ENCODE results near the gene ST6GALNAC3.
"Not testable (repeated sequence)": the region's sequence is repeated elsewhere in the genome, so short reads cannot be mapped to it uniquely, and the experiment has no call there.

The ST6GALNAC3 gene

GRCh38 chr1:76237211-76237610, 162.7 kb downstream of the ST6GALNAC3 start:
- no peaks in the 10 kb centered on the region for H3K9me3 ChIP-seq
- no peaks in the 10 kb centered on the region for H3K27me3 ChIP-seq
- H3K36me3 ChIP-seq = no peaks in the 10 kb centered on the region
- TF ChIP-seq, protein P1, sequence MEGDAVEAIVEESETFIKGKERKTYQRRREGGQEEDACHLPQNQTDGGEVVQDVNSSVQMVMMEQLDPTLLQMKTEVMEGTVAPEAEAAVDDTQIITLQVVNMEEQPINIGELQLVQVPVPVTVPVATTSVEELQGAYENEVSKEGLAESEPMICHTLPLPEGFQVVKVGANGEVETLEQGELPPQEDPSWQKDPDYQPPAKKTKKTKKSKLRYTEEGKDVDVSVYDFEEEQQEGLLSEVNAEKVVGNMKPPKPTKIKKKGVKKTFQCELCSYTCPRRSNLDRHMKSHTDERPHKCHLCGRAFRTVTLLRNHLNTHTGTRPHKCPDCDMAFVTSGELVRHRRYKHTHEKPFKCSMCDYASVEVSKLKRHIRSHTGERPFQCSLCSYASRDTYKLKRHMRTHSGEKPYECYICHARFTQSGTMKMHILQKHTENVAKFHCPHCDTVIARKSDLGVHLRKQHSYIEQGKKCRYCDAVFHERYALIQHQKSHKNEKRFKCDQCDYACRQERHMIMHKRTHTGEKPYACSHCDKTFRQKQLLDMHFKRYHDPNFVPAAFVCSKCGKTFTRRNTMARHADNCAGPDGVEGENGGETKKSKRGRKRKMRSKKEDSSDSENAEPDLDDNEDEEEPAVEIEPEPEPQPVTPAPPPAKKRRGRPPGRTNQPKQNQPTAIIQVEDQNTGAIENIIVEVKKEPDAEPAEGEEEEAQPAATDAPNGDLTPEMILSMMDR (IDR thresholded peaks at IDR 0.05) = no peak
- no peak overlapping the region for H3K4me3 ChIP-seq (ENCODE audit: low read depth in 1 of 2, low read length in 1 of 2)
- no peaks in the 10 kb centered on the region for H3K4me1 ChIP-seq (ENCODE audit: control insufficient read depth in 1 of 2, insufficient read depth in 1 of 2, low read depth in 1 of 2, low read length in 1 of 2)
- H3K27ac ChIP-seq = no peak overlapping the region

DNA sequence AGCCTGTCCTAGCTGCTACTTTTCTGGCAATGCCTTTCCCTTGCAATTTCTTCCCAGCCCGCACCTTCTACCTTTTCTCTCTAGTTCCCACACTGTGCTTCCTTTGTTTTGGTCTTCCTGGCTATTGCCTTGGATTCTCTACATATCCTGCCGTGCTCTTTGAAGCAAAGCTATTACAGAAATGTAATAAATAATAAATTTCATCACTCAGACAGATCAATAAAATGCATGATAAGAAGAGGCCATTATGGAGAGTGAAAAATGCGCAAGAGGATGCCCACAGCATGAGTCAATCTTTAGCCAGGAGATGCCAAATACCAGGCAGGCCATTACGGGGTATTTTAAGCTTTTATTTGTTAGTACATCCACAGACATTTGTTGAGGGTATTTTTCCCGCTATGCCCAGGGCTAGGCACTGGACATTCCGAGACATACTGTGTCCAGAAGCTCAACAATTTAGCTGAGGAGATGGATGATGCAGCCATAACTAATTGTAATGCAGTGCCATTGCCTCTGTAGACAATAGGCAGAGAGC, 163.6 kb downstream of the ST6GALNAC3 start:
- Histone ChIP-seq H3K27ac (no peak overlapping the region), H3K36me3 (no peaks in the 10 kb centered on the region), H3K9me3 (no peaks in the 10 kb centered on the region), H3K4me1 (ENCODE audit: control insufficient read depth in 1 of 2, insufficient read depth in 1 of 2, low read depth in 1 of 2, low read length in 1 of 2) (no peaks in the 10 kb centered on the region), H3K4me3 (ENCODE audit: low read depth in 1 of 2, low read length in 1 of 2) (no peak overlapping the region), H3K27me3 (no peaks in the 10 kb centered on the region)
- TF ChIP-seq, protein P1 (IDR thresholded peaks at IDR 0.05) = no peak

DNA sequence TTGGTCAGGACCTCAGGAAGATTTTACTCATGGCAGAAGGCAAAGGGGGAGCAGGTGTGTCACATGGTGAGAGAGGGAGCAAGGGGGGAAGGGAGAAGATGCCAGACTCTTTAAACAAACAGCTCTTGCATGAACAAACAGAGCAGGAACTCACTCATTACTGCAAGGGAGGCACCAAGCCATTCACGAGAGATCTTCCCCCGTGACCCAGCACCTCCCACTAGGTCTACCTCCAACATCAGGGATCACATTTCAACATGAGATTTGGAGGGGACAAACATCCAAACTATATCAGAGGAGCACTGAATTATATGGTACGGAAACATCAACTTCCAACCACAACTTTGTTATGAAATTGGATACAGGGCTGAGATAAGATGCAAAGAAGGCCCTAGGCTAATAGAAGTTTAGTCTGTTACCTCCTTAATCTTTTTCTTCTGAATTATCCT, 164.9 kb downstream of the ST6GALNAC3 start:
- no peaks in the 10 kb centered on the region for H3K9me3 ChIP-seq
- no peak overlapping the region for H3K27ac ChIP-seq
- H3K27me3 ChIP-seq = no peaks in the 10 kb centered on the region
- TF ChIP-seq, protein P1 (IDR thresholded peaks at IDR 0.05) = no peak
- H3K4me1 ChIP-seq (ENCODE audit: control insufficient read depth in 1 of 2, insufficient read depth in 1 of 2, low read depth in 1 of 2, low read length in 1 of 2) = no peaks in the 10 kb centered on the region
- no peaks in the 10 kb centered on the region for H3K36me3 ChIP-seq
- H3K4me3 ChIP-seq (ENCODE audit: low read depth in 1 of 2, low read length in 1 of 2) = no peak overlapping the region

GRCh38 chr1:76240316-76240715, 165.8 kb downstream of the ST6GALNAC3 start:
- Histone ChIP-seq H3K9me3 (no peaks in the 10 kb centered on the region), H3K4me3 (ENCODE audit: low read depth in 1 of 2, low read length in 1 of 2) (no peak overlapping the region), H3K27me3 (no peaks in the 10 kb centered on the region), H3K36me3 (no peaks in the 10 kb centered on the region), H3K27ac (no peak overlapping the region), H3K4me1 (ENCODE audit: control insufficient read depth in 1 of 2, insufficient read depth in 1 of 2, low read depth in 1 of 2, low read length in 1 of 2) (no peaks in the 10 kb centered on the region)
- TF ChIP-seq, protein P1 (IDR thresholded peaks at IDR 0.05) = no peak

GRCh38 chr1:76242587-76242986, 168.0 kb downstream of the ST6GALNAC3 start:
- not testable (repeated sequence) for H3K9me3 ChIP-seq; H3K4me1 ChIP-seq (ENCODE audit: control insufficient read depth in 1 of 2, insufficient read depth in 1 of 2, low read depth in 1 of 2, low read length in 1 of 2); H3K27me3 ChIP-seq; H3K4me3 ChIP-seq (ENCODE audit: low read depth in 1 of 2, low read length in 1 of 2); H3K27ac ChIP-seq; H3K36me3 ChIP-seq

- H3K9me3 ChIP-seq = no peaks in the 10 kb centered on the region
- H3K36me3 ChIP-seq = no peaks in the 10 kb centered on the region
- TF ChIP-seq, protein P1 (IDR thresholded peaks at IDR 0.05) = no peak
- no peaks in the 10 kb centered on the region for H3K27me3 ChIP-seq
- H3K4me3 ChIP-seq (ENCODE audit: low read depth in 1 of 2, low read length in 1 of 2) = no peak overlapping the region
- no peaks in the 10 kb centered on the region for H3K4me1 ChIP-seq (ENCODE audit: control insufficient read depth in 1 of 2, insufficient read depth in 1 of 2, low read depth in 1 of 2, low read length in 1 of 2)
- no peak overlapping the region for H3K27ac ChIP-seq
Measured at GRCh38 chr1:76247261-76247852, 172.8 kb downstream of the ST6GALNAC3 start.
